ENCODE results near the gene GLYATL1B.
"Not testable (repeated sequence)": the region's sequence is repeated elsewhere in the genome, so short reads cannot be mapped to it uniquely, and the experiment has no call there.

DNA sequence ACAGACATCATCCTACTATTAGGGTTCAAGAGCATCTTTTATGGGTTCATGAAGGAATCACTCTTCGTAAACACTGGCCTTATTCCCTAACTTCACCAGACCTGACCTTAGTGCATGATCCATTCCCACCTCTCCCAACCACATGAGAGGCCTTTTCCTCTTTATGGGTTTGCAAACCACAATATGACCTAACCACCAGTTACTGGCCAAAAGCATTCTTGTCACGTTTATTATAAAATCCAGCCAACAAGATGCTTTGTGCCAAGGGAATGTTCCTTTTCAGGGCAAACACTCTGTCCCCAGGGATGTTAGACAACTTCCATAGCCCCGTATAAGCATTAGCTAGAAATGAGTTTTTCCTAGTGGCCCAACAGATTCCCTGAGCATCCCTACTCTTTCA, 26.0 kb upstream of the GLYATL1B start:
- TF ChIP-seq MEF2A (IDR thresholded peaks at IDR 0.05; ENCODE audit: insufficient read depth, low read depth, low read length); FOS (IDR thresholded peaks at IDR 0.05; ENCODE audit: borderline replicate concordance, extremely low read depth, insufficient read length): not testable (repeated sequence)

Measured in GM12878 (cell line).